Right lobe of liver (tissue), 4 donors: ENCODE results near the gene CAMSAP2.

Experiments
- CTCF ChIP-seq, 4 donors: fragments of 200-600 bp in 3 of 4; fragments of 450-650 bp in 1 of 4; IDR thresholded peaks; one replicate each; pipeline versions ENCODE4 v1.5.1 to v1.8.0; 2016 to 2022; ENCODE audit warnings: antibody characterized with exemption in 4 of 4, mild to moderate bottlenecking in 2 of 4
- POLR2A ChIP-seq: fragments of 450-650 bp; IDR thresholded peaks from one replicate; pipeline ENCODE4 v1.6.1; 2017; ENCODE audit warnings: antibody characterized with exemption, mild to moderate bottlenecking
- donor health status: DM: no; HTN: no; CAD: no.
- donor health status: DM: no; HTN: no; CAD: no.
- donor health status: DM: no; HTN: yes; CAD: no.

- no peak for TF ChIP-seq CTCF (IDR thresholded peaks at IDR 0.05)
- no peak for TF ChIP-seq POLR2A
Observed at GRCh38 chr1:200724064-200724463, 14.6 kb upstream of the CAMSAP2 start.
